GF-D8 (cell line): ENCODE measurements around the gene MCF2L.

Experiments used
- DNase-seq: peaks from one replicate; lab custom pipeline; 2025; lab: John Stamatoyannopoulos, UW

Gene MCF2L

DNA sequence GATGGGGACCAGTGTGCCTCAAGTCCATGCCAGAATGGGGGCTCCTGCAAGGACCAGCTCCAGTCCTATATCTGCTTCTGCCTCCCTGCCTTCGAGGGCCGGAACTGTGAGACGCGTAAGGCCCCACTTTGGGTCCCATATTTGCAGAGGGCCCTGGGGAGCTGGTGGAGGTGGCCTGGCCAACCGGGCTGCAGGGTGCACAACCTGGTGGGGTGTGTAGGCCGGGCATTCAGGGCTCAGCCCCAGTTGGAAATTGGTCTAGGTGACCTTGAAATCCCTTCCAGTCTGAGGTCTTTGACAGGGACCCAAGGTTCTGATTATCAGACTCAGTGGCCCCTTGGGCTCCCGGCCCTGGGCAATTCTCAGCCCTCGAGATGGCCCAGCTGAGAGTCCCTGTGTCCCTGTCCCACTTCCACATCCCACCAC is 144.8 kb downstream of the MCF2L start:
- DNase-seq = no peak

DNA sequence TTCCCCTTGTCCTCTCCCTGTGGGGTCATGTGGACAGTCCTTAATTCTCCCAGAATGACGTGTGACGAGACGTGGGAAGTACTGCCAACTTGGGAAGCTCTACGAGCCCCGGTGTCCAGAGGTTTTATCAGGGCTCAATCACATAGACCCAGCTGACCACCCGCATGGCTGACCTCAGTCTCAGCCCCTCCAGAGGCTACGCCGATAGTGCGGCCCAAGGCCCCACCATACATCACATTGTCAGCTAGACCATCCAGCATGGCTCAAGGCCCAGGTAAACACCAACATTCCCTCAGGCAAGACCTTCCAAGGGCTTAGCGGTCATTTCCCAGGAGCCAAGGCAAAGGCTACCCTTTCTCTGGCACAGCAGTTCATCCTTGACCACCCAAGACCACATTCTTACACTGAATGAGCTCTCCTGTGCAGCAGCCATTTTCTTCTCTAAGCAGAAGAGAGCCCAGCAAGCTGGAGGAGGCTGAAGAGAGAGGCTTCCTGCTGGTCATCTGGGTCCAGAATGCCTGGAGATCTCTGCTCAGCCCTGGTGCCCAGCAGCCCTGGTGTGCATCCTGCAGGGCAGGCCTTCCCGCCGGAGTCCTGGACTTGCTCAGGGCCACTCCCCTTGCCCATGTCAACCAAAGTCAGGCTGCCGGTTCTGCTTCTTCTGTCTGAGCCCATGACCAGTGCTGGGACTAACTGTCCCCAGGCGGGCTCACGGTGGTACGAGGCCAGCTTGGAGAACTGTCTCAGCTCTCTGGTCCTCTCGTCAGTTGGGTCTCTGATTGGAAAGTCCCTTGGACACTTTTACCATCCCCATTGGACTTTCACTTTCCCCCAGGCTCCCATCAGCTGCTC is 145.7 kb downstream of the MCF2L start:
- no peak for DNase-seq

DNA sequence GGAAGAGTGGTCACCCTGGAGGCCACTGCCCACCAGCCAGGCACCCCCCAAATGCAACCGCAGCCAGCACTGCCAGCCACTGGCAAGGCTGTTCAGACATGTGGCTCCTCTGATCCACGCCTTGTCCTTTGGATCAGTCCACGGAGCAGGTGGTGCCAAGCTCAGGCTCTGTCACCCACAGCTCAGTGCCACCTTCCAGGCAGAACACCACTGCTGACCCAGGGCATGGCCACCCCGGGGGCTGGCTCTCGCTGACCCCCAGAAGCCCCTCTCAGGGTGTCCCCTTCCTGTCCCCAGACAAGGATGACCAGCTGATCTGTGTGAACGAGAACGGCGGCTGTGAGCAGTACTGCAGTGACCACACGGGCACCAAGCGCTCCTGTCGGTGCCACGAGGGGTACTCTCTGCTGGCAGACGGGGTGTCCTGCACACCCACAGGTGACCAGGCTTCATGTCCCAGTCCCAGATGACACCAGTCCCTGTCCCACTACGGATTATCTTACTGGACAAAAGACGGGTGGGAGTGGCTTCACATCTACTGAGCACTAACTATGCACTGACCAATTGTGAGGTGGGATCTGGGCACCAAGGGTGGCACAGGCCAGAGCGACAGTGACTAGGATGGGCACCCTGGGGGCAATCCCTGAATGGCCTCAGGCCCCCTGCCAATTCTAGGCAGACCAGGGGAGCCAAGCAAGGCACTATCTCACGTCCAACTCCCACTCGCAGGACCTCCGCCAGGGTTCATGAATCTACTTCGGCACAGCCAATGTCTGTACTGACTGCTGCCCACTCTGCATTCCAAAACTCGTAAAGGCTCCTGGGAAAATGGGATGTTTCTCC is 146.6 kb downstream of the MCF2L start:
- no peak for DNase-seq

GRCh38 chr13:113116206-113116800 is 147.3 kb downstream of the MCF2L start:
- no peak for DNase-seq

- no peak for DNase-seq
Measured at GRCh38 chr13:113116871-113117271, 147.9 kb downstream of the MCF2L start.

GRCh38 chr13:113117335-113117872 is 148.4 kb downstream of the MCF2L start:
- DNase-seq = no peak

- no peak for DNase-seq
Measured at GRCh38 chr13:113117911-113118260, 148.9 kb downstream of the MCF2L start.

DNA sequence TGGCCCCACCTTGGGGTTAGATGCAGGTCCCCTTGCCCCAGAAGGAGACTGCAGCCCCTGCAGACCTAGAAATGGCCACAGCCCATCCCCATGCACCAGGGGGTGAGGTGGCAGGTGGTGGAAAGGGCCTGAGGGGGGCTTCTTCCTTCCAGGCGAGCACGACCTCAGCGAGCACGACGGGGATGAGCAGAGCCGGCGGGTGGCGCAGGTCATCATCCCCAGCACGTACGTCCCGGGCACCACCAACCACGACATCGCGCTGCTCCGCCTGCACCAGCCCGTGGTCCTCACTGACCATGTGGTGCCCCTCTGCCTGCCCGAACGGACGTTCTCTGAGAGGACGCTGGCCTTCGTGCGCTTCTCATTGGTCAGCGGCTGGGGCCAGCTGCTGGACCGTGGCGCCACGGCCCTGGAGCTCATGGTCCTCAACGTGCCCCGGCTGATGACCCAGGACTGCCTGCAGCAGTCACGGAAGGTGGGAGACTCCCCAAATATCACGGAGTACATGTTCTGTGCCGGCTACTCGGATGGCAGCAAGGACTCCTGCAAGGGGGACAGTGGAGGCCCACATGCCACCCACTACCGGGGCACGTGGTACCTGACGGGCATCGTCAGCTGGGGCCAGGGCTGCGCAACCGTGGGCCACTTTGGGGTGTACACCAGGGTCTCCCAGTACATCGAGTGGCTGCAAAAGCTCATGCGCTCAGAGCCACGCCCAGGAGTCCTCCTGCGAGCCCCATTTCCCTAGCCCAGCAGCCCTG is 149.4 kb downstream of the MCF2L start:
- DNase-seq = no peak

DNA sequence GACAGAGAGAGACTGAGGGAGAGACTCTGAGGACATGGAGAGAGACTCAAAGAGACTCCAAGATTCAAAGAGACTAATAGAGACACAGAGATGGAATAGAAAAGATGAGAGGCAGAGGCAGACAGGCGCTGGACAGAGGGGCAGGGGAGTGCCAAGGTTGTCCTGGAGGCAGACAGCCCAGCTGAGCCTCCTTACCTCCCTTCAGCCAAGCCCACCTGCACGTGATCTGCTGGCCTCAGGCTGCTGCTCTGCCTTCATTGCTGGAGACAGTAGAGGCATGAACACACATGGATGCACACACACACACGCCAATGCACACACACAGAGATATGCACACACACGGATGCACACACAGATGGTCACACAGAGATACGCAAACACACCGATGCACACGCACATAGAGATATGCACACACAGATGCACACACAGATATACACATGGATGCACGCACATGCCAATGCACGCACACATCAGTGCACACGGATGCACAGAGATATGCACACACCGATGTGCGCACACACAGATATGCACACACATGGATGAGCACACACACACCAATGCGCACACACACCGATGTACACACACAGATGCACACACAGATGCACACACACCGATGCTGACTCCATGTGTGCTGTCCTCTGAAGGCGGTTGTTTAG is 150.3 kb downstream of the MCF2L start:
- no peak for DNase-seq

DNA sequence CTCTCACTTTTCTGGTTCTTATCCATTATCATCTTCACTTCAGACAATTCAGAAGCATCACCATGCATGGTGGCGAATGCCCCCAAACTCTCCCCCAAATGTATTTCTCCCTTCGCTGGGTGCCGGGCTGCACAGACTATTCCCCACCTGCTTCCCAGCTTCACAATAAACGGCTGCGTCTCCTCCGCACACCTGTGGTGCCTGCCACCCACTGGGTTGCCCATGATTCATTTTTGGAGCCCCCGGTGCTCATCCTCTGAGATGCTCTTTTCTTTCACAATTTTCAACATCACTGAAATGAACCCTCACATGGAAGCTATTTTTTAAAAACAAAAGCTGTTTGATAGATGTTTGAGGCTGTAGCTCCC is 150.8 kb downstream of the MCF2L start:
- DNase-seq = no peak

DNA sequence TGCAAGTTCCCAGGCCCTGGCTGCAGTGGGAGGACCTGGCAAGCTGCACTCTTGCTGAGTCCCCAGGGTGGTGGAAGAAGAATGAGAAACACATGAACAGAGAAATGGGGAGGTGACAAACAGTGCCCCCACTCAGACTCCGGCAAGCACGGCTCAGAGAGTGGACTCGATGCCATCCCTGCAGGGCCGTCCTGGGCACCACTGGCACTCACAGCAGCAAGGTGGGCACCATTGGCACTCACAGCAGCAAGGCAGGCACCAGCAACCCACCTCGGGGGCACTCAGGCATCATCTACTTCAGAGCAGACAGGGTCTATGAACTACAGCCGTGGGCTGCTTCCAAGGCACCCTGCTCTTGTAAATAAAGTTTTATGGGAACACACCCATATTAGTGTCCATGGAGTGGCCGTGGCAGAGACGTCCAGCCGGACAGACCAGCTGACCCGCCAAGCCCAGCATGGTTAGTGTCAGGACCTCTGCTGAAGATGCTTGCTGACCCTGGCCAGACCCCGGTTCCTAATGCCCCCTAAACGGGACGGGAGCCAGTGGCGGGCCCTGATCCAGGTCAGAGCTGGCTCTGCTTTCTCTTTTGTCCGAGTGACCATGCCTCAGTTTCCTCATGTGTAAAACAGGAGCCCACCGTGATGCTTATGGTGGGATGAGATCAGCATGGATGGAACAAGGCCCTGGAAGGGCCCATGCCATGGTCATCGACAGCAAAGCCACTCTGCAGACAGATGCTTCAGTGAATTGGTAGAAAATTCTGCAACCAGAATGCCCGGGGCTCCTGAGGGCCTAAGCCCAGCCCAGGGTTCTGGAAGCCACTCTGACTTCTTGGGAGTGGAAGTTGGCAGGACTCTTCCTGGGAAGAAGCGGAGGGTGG is 151.5 kb downstream of the MCF2L start:
- no peak for DNase-seq

GRCh38 chr13:113121183-113121927 is 152.3 kb downstream of the MCF2L start:
- DNase-seq = no peak

DNA sequence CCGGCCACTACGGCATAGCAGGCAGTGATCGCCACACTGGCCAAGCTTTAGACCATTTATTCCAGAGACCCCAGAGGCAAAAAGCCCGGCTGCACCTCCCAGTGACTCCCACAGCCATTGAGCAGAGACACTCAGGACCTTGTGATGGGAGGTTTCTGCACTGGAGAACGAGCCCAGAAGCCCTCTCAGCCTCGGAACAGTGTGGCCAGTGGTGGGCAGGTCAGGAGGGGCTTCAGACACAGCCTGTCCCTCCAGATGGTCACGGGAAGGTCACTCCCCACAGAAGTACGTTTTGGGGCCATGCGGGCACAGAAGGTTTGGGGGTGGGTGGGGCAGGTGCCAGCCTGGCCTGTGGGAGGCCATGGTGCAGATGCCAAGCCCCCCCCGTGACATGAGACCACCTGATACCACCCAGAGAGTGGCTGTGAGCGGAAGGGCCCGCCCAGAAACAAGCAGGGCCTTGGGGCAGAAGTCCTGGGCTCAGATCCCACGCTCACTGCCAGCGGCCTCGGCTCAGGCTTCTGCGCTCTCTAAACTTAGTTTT is 153.0 kb downstream of the MCF2L start:
- DNase-seq = no peak

DNA sequence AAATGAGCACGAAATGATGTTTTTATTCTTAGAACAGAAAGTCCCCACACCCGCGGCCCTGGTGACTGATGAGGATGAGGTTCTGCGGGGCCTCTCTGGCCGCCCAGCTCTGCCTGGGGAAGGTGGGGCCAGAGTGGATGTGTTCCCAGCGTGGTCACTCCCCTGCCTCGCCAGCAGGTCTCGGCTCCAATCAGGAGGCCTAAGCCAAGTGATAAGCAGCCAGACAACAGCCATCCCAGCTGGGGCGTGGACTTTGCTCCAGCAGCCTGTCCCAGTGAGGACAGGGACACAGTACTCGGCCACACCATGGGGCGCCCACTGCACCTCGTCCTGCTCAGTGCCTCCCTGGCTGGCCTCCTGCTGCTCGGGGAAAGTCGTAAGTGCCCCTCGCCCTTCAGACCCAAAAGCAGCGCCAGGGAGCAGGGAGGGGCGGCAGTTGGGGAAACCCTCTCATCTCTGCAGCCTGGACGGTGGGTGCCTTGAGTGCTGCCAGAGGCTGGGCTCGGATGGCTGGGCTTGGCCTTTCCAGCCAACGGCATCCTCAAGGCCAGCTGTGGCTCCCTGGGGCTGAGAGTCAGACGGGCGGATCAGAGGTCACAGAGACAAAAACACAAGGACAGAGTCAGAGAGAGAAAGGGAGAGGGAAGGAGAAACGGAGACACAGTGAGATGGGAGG is 153.7 kb downstream of the MCF2L start, which contains the start of gene F10:
Gene F10, plus strand, starts transcription at position 250 of the 676 bp plus-strand sequence. Its CDS starts 57 bp downstream, at position 307.
- DNase-seq = no peak

DNA sequence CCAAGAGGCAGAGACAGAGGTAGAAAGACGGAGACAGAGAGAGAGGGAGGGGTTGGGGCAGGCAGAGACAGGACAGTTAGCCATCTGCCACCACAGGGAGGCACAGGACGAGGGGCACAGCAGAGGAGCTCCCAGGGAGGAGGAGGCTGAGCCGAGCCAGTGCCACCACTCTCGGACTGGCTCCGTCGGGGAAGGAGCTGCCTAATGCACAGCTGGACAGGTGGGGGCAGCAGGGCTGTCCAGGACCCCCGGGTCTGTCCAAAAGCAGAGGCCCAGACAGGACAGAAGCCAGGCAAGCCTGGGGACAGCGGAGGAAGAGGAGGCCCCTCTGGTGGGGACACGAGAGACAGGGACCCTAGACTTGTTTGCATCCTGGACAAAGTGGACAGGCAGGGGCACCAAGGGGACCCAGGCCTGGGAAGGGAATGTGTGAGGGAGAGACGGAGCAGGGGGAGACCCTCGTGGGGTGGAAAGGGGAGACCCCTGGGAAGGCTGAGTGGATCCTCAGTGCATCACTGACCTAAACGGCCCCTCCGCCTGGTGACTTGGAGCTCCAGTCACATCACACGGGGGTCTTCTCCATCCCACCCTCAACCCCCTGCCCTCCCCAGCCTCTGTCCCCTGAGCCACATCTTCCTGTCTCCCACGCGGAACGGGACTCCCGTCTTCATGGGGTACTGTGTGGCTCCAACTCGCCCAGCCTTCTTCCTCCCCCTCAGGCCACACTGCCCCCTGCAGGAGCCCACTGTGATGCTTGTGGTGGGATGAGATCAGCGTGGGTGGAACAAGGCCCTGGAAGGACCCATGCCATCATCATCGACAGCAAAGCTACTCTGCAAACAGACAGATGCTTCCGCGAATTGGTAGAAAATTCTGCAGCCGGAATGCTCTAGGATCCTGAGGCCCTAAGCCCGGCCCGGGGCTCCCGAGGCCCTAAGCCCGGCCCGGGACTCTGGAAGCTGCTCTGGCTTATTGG is 154.5 kb downstream of the MCF2L start:
- no peak for DNase-seq

DNA sequence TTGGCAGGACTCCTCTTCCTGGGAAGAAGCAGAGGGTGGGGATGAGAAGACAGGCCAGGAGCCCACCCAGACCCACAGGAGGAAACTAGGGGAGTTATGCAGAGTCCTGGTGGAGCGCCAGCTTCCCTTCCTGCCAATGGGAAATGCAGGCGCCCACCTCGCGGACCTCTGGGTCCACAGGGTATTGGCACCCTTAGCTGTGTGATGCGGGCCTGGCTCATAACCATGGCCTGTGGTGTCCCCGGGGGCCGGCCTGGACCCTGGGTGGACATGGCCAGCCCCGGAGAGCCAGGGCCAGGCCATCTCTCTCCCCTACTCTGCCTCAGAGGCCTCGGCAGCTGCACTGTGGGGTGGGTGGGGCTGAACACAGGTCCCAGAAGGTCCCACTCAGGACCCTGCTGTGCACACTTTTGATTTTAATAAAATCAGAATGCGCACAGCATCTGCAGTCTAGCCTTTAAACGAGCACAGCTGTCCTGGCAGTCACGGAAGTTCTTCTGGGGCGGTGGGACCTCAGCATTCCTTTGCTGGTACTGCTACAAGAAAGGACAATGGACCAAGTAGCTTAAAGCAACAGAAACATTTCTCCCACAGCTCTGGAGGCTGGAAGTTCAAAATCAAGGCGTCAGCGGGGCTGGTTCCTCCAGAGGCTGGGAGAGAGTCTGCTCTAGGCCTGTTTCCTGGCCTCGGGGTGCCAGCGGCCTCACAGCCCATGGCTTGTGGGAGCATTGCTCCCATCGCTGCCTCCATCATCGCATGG is 155.4 kb downstream of the MCF2L start:
- no peak for DNase-seq
